GM19324 (cell line): ENCODE data around the gene LEF1.

ENCODE experiments used
- ATAC-seq: cut with Tn5 transposase; IDR thresholded peaks from one replicate; pipeline ENCODE4 v1.9.1; 2021; ENCODE audit warnings: mild to moderate bottlenecking, moderate library complexity; ENCODE audit not compliant: unreplicated experiment, low FRiP score

Gene LEF1

DNA sequence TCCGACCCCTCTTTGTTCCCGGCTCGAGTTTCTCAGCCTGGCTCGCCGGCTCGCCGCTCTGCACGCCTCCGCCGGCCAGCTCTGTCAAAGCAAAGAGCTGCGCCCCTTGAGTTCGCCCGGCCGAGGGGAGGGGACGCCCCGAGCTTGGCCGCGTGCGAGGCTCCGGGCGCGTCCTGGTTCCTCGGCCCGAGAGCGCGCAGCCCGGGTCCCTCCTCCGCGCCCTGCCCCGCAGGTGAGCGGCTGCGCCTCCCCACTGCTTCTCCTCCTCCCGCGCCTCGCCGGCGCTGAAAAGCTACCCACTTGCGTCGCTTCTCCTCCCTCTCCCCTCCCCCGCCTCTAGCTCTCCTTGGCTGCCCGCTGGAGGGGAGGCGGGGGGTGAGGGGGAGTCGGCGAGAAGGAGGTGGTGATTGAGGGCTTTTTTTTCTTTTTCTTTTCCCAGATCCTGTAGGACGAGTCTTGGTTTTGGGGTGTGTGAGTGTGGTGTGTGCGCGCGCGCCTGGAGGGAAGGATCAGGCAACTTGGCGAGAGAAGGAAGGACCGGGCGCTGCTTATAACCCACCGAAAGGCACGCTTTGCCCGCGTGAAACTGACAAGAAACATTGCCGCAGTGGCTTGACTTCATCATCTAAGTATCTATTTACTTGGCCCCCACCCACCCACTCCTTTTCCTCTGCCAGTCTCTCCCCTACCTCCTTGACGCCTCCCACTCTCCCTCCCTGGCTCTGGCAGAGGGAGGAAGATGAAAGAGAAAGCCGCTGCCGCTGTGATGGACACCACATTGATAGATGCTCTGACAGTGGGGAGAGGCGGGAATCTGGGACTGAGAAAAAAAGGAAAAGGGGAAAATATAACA is at the start of gene LEF1:
TSS of gene LEF1 (minus strand) at position 262 of the 853 bp plus-strand sequence. CDS start 1,165 bp downstream, outside the sequence.
- ATAC-seq, result peak; percentile 37

DNA sequence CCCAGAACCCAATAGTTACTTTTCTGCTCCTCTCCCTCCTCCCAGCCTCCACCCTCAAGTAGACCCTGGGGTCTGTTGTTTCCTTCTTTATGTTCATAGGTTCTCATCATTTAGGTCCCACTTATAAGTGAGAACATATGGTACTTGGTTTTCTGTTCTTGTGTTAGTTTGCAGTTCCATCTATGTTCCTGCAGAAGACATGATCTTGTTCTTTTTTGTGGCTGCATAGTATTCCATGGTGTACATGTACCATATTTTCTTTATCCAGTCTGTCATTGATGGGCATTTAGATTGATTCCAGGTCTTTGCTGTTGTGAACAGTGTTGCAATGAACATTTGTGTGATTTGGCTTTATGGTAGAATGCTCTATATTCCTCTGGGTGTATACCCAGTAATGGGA is 47.8 kb upstream of the LEF1 start:
- no peak for ATAC-seq

DNA sequence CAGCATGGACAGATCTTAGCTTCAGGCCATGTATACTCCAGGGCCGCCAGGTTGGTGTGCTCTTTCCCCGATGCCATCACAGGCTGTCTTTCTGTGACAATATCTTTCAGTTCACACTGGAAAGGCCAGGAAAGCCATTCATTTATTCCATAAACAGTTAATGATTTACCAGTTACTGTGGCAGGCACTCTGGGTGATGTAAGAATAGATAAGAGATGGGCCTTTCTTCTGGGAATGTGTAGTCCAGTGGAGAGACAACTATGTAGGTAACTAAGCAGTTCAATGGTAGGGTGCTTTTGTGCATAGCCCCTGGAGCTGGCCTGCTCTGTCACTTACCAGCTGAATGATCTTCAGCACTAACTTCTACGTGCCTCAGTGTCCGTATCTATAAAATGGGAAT is 46.3 kb upstream of the LEF1 start:
- ATAC-seq, result no peak

DNA sequence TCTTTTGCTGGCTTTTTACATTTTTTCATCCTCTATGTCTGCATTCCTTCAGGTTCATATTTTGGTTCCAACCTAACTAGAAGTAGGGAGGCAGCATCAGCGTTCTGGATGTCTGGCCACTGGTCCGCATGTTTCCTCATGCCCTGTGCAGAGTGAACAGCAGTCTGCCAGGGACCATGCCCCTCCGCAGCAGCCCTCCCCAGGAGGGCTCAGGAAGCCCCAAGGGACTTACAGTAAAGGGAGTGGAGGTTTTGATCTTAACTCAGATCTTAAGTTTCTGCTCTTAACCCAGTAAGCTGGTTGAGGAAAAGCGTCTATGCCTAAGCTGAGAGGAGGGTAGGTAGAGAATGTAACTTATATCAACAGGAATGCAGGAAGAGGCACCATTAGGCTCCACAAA is 45.0 kb upstream of the LEF1 start:
- no peak for ATAC-seq

DNA sequence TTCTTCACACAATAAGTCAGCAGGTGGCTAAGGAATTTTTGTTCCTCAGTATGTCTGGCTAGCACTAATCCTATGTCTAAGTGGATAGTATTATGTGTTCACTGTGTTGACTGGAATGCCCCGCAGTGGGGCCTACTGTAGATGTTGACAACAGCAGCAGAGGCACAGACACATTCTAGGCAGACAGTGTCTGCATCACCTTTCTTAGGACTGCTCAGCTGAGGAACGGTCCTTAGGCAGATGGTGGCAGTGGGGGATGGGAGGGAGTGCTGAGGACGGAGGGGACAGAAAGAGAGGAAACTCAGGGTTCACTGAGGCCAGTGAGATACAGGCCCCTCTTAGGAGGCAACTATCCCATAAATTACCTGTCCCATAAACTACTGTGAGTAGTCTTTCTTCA is 44.6 kb upstream of the LEF1 start:
- no peak for ATAC-seq

DNA sequence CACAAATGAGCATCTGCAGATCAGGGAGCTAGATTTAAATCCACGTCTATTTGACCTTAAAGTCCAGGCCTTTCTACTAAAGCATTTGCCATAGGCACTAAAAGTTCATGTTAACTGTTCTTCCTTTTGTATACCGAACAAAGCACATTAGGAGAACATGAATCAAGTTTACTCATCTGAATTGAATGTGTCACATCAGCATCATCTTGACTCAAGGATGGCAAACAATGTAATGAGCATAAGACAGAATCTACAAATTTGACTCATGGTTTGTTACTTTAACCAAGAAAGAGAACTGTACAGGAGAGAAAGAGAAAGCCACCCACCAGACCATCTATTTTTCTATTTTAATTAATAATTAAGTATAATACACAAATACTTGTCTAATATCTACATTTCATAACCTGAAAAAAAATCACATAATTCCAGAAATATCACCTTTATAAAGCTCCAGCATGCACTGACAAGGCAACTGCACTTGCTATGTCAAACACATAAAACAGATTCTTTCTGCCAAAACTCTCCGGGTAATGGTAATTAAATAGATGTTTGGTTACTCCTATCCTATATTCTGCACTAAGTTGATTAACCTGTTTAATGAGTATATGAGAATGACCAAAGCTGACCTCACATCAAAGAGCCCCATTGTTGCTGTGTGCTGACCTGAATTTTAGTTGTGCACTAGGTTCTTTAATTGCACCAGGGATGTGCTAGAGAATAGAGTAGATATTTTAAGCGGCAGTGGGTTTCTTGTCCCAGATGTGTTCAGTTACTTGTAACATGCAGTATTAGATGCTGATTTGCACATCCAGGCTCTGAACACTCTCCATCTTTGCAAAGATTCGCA is 42.5 kb upstream of the LEF1 start:
- ATAC-seq, result no peak

DNA sequence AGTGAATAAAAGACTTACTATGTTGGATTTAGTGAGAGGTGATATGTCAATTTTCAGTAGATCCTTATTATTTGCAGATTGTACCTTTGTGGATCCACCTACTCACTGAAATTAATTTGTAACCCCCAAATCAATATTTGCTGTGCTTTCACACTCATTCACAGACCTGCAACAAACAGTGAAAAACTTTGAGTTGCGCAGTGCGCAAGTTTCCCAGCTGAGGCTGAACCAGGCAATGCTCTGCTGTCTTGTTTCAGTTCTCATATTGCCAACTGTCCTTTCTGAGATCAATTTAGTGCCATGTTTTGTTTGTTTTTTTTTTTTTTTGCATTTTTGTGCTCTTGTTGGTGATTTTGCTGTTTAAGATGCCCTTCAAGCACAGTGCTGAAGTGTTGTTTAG is 40.8 kb upstream of the LEF1 start:
- ATAC-seq, result no peak

DNA sequence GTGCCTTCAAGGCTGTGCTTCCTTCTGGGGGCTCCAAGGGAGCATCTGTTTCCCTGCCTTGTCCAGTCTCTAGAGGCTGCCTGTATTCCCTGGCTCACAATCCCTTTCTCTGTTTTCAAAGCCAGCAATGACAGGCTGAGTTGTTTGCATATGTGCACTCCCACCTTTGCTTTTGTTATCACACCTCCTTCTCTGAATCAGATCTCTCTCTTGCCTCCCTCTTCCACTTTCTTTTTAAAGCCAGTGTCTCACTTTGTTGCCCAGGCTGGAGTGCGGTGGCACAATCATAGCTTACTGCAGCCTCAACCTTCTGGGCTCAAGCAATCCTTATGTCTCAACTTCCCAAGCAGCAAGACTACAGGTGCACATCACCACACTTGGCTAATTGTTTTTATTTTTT is 37.1 kb upstream of the LEF1 start:
- ATAC-seq, result no peak

DNA sequence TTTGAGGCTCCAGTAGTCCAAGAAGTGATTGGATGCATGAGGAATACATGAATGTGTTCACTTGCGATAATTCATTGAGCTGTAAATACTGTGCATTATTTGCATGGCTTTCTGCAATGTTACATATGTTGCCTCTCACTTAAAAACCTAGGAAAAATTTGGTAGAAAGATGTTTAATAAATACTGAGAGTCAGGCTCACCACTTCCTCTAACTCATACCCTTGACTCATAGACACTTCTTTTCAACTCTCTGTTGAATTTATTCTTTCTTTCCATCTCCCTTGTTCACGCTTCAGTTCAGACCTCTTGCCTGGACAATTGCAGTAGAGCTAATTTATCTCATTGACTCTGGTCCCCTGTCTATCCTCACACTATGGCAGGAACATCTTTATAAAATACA is 35.8 kb upstream of the LEF1 start:
- no peak for ATAC-seq

DNA sequence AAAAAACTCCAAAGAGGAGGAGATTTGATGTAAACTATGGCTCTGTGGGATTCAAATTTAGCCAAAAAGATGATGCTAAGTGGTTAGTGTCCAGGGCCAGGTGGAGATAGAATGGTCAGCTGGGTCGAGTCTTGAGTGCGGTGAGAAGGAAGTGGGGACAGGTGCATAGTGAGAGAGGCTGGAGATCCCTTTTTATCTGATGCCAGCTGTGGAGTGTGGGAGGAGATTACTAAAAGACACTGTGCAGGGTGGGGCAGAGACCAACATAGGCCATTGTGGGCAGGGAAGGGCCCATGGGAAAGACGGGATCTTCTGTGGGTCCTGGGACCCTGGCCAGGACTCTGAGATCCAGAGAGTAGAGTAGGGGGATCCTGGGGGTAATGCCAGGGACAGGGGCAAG is 34.6 kb upstream of the LEF1 start:
- ATAC-seq, result no peak

DNA sequence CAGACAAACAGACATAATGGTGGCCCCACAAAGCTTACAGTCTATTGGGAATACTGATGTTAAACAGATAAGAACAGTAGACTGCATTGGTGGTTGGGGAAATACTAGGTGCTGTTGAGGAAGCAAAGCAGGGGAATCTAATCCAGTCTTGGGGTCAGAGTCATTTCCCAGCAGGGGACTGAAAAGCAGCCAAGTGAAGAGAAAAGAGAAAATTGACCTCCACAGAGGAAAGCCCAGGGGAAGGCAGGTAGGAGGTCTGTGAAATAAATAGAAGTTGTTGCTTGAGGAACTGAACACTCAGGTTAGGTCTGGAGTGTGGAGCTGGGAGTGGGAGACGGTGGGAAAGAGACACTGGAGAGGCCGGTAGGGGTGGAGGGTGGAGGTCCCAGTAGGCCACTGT is 33.0 kb upstream of the LEF1 start:
- no peak for ATAC-seq

DNA sequence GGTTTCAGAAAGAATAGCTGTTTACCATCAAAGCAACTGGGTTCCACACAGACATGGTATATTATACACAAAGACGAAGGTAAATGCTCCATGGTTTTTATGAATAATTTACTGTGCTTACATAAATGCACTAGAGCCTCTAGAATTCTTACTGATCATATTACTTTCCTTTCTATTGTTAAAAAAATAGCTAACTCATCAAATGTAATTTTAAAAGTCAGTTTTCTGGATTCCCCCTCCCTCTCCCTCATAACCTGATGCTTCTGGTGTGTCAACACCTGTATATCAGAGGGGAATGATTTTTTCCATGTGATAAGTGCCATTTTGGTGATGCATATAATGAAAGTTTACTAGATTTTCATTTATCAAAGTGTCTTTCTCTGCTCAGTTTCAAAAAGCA is 31.1 kb upstream of the LEF1 start:
- no peak for ATAC-seq

DNA sequence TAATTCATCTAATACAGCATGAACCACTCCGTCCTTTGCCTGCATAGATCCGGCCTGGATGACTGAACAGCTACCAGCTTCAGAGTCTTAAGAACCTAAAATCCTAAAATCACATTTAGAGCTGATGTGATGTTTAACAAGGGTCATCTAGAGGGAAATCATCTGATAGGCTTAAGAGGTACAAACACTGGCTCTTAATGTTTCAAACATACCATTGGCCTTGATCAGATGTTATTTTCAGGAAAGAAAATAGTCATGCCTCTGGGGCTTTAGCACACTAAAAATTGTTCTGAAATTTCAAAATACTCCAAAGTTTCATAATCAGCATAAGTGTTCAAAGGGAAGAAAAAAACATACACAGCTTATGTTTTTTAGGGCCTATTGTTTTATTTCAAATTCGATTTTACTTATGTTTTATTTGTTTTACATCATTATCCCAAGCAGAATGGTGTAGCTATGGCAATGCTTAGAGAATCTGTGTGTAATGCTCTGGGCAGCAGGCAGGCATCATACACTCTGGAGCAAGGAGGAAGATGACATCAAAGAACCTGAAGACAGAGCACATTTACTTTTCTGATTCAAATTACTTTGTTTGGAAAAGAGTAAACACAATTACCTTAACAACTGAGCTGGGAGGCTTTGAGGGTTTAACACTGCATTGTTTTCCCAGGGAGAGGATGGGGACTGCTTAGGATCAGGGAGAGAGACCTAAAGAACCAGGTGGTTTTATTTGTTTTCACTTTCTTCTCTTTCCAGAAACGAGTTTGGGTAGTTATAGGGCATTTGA is 25.3 kb upstream of the LEF1 start:
- ATAC-seq, result no peak

DNA sequence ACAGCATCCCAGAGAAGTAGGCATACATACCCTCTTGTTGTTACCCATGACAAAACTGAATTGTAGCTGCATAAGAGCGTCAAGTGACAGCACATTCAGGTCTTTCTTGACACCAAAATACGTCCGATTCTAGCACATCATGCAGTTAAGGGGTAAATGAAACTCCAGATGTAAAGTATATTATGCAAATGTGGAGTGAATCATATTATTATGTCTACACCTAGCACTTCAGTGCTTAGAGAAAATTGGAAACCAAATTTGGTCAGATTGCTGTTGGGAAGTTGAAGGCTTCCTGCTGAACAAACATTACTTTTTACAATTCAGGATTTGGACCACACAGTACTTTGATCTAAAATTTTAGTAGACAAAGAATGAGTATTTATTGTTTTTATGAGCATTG is 24.2 kb upstream of the LEF1 start:
- no peak for ATAC-seq

DNA sequence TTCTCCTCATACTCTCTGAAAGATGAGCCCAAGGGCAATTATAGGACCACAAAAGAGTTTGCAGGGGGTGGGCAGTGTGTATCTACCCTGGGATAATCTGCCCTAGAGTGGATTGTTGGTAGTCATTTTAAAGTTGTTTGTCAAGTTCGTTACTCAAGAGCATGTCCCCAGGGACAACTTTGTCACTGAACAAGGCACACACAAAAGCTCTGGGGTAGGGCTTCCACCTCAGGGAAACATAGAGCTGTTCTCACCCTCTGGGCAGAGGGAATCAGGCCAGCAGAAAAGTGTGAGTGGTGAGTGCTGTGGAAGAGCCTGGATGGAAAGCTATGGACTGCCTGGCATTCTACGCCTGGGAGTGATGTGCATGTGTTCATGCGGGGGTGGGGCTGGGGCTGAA is 23.3 kb upstream of the LEF1 start:
- no peak for ATAC-seq

DNA sequence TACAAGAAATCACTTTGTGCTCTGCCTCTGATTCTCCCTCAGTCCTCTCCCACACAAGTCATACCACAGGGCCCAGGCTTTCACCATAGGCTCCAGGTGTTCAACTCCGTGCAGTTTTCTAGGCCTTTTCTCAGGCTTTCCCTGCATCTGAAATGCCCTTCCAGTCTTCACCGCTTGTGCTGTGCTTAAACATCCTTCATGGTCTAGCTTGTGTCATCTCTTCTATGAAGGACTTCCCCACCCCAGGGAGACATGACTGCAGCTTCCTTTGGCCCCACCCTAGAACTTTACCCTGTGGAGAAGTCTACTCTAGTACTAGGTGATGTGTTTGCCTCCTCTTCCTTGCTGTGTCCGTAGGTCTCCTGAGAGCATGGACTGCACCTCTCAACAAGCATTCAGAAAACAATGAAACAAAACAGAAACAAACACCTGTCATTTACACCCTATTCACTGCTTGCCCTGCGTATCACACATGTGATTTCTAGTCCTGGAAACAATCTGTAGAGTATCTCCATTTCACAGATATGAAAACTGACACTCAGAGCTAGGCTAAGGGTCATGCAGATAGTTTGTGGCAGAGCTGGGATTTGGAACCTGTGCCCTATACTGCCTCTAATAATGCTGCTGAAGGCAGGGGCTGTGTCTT is 22.7 kb upstream of the LEF1 start:
- peak; percentile 61 for ATAC-seq

DNA sequence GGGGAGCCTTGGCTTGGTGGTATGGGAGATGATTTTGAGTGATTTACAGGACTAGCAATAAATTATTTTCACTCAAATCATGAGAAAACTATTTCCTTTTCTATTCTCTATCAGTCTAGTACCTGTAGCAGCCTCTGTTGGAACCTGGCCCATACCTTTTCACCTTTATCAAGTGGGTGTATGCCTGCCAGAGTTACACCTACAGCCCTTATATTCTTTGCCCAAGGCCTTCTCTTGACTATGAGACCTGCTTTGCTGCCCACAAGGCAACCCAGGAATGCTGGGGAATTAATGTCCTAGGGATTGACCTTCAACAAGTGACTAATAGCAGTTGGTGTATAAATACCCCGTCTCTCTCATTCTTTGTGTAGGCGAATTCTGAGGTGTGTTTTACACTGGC is 20.0 kb upstream of the LEF1 start:
- ATAC-seq, result no peak

DNA sequence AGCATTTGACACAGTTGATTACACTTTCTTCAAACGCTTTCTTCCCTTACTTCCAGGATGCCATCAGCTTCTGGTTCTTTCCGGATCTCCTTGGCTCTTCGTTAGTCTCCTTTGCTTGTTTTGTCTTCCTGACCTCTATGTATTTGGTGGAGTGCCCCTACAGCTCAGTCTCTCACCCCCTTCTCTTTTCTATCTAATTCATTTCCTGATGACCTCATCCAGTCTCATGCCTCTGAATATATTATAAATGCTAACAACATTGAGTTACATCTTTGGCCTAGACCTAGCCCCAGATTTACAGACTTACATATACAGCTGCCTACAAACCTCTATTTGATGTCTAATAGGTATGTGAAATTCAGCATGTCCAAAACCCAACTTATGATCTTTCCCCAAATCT is 16.5 kb upstream of the LEF1 start:
- ATAC-seq, result no peak

DNA sequence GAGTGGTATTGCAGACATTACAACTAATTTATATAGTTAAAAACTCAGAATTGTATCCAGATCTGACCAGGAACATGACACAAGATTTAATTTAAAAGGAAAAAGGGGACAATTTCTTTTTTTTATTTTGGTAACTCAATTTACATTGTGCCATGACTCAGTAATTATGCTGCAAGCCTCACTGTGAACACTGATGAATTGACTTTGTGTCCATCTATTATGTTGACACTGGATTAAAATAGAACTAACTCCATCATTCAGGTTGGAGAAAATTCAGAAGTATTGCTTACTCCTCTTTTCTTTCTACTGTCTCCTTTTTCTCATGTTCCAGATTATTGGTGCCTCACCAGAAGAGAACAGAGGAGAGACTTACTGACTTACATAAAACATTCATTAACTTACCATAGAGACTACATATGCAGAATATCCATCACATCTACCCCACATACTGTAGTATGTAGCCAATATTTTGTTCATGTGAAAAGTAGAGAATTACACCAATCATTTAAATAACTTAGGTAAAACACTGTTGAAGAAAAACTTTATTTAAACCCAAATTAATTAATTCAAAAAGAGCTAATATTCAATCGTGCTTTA is 15.8 kb upstream of the LEF1 start:
- no peak for ATAC-seq

DNA sequence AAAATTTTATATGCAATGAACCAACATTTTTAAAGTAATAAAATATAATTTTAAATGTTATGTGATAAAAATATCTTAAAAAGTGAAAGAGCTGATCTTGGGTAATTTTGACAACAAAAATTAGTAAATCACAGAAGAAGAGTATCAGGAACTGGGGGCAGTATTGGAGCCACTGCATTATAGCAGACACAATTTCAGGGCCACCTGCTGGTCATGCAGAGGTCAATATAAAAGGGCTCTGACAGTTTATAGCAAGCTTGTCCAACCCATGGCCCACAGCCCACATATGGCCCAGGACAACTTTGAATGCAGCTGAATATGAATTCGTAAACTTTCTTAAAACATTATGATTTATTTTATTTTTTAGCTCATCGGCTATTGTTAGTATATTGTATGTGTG is 13.0 kb upstream of the LEF1 start:
- ATAC-seq, result no peak
